Activated CD4-positive, alpha-beta T cell treated with anti-CD3 and anti-CD28 coated beads for 36 hours (primary cell): ENCODE data around the gene LSM5. TPM values are rescaled to one million over a fixed set of nuclear protein-coding genes. Genes with fewer than 3 reads are reported as not detected.
A peak's percentile ranks its signal among the peaks of the same experiment; 100 is the strongest.

Experiments used
- ATAC-seq: fragments of 200-7000 bp; cut with Tn5 transposase; one replicate; pipeline ENCODE4 v1.10.0; 2021; ENCODE audit warnings: mild to moderate bottlenecking, moderate library complexity
- CTCF ChIA-PET: fragments of 350-600 bp; sonication (Branson Sonifier 250); formaldehyde crosslinking; loops from one replicate; lab custom pipeline; 2021; ENCODE audit warnings: antibody characterized with exemption; lab: Charles Lee
- POLR2A ChIA-PET: fragments of 350-600 bp; sonication (Branson Sonifier 250); formaldehyde crosslinking; loops from one replicate; lab custom pipeline; 2021; ENCODE audit warnings: antibody characterized with exemption, inconsistent platforms; lab: Charles Lee
- DNase-seq: peaks from one replicate; pipeline ENCODE4 v3.0.0-alpha.2; 2020
- H3K27ac Mint-ChIP-seq: one replicate; pipeline ENCODE4 v1.8.0; 2021; ENCODE audit warnings: mixed read lengths
- H3K27me3 Mint-ChIP-seq: one replicate; pipeline ENCODE4 v1.8.0; 2021; ENCODE audit warnings: mixed read lengths
- H3K36me3 Mint-ChIP-seq: one replicate; pipeline ENCODE4 v1.8.0; 2021; ENCODE audit warnings: low read depth, mixed read lengths
- H3K4me1 Mint-ChIP-seq: one replicate; pipeline ENCODE4 v1.8.0; 2021; ENCODE audit warnings: mixed read lengths
- H3K4me3 Mint-ChIP-seq: one replicate; pipeline ENCODE4 v1.8.0; 2021; ENCODE audit warnings: mild to moderate bottlenecking, moderate library complexity, mixed read lengths
- H3K9me3 Mint-ChIP-seq: one replicate; pipeline ENCODE4 v1.8.0; 2021; ENCODE audit warnings: low read depth, mixed read lengths
- intact Hi-C, 2 experiments: fragments of 100-400 bp; cut with DNase I in 1 of 2; cut with micrococcal nuclease in 1 of 2; formaldehyde crosslinking; loops; one replicate each; pipeline versions ENCODE4 v1.14.2 to v1.15.1; 2022 to 2024; cut with DNase I, micrococcal nuclease
- total RNA-seq, 2 experiments: library from RNA; stranded (reverse); gene quantifications; one replicate each; pipeline ENCODE4 v1.2.3, GENCODE V29; 2021

The LSM5 gene
- total RNA-seq, 2 experiments from 2014 or later, result 75.6 to 135 TPM

GRCh38 chr7:32524631-32525030 is 34.5 kb upstream of the LSM5 start:
- DNase-seq, result no peak
- Mint-ChIP-seq H3K4me3 (no peak overlapping the region), H3K9me3 (peaks cover 19% of the 10 kb centered on the region), H3K27me3 (no peaks in the 10 kb centered on the region), H3K27ac (no peak overlapping the region), H3K36me3 (peaks cover 37% of the 10 kb centered on the region), H3K4me1 (peaks cover 20% of the 10 kb centered on the region)
- ChIA-PET POLR2A (no interaction called here), CTCF (no interaction called here)
- no peak for ATAC-seq
- intact Hi-C loops, result no loop called here

GRCh38 chr7:32522746-32523530 is 32.8 kb upstream of the LSM5 start:
- ChIA-PET CTCF (no interaction called here), POLR2A (no interaction called here)
- peaks cover 20% of the 10 kb centered on the region for H3K9me3 Mint-ChIP-seq

GRCh38 chr7:32519763-32520162 is 29.6 kb upstream of the LSM5 start:
- ChIA-PET POLR2A (no interaction called here), CTCF (interaction anchor here (0.7 kb wide), 1 partner anchor 1183 kb away, joined by 3 read pairs; no protein-coding TSS in a partner anchor)
- peaks cover 27% of the 10 kb centered on the region for H3K9me3 Mint-ChIP-seq
- ATAC-seq (peak; percentile 32), DNase-seq (peak; percentile 35)
- H3K27me3 Mint-ChIP-seq, result no peaks in the 10 kb centered on the region
- H3K36me3 Mint-ChIP-seq, result peaks cover 60% of the 10 kb centered on the region
- intact Hi-C loops, result loop anchor here in 1 of 2 experiments (2.0 kb wide), 1 partner anchor 25 kb away; the partner anchor contains the start of gene AVL9
- no peak overlapping the region for H3K4me3 Mint-ChIP-seq
- H3K4me1 Mint-ChIP-seq, result peaks cover 36% of the 10 kb centered on the region
- peak overlapping the region; percentile 20 for H3K27ac Mint-ChIP-seq

More at GRCh38 chr7:32522746-32523530, 32.8 kb upstream of the LSM5 start:
- Mint-ChIP-seq H3K27ac (no peak overlapping the region), H3K27me3 (no peaks in the 10 kb centered on the region), H3K36me3 (peaks cover 43% of the 10 kb centered on the region), H3K4me3 (no peak overlapping the region), H3K4me1 (peaks cover 18% of the 10 kb centered on the region)
- ATAC-seq (no peak), DNase-seq (no peak)
- intact Hi-C loops, result no loop called here

- Mint-ChIP-seq H3K4me3 (no peak overlapping the region), H3K27ac (no peak overlapping the region), H3K27me3 (no peaks in the 10 kb centered on the region), H3K36me3 (peaks cover 63% of the 10 kb centered on the region), H3K9me3 (peaks cover 27% of the 10 kb centered on the region), H3K4me1 (peaks cover 47% of the 10 kb centered on the region)
- ChIA-PET POLR2A (no interaction called here), CTCF (interaction anchor here (1.1 kb wide), 1 partner anchor 10 kb away, joined by 3 read pairs; no protein-coding TSS in a partner anchor)
- ATAC-seq (no peak), DNase-seq (no peak)
- intact Hi-C loops, result loop anchor here in 1 of 2 experiments (2.0 kb wide), 1 partner anchor 24 kb away; the partner anchor contains the start of gene AVL9
Observed at GRCh38 chr7:32518534-32519140, 28.5 kb upstream of the LSM5 start.

- intact Hi-C loops, result no loop called here
- Mint-ChIP-seq H3K27ac (peak overlapping the region; percentile 29), H3K4me3 (no peak overlapping the region), H3K27me3 (no peaks in the 10 kb centered on the region), H3K9me3 (peaks cover 19% of the 10 kb centered on the region), H3K4me1 (peaks cover 63% of the 10 kb centered on the region), H3K36me3 (peaks cover 55% of the 10 kb centered on the region)
- ChIA-PET POLR2A (no interaction called here), CTCF (interaction anchor here (1.6 to 1.8 kb wide), 2 partner anchors 15 to 21 kb away, joined by 4 to 7 read pairs; partner anchors contain the start of gene AVL9)
- DNase-seq (no peak), ATAC-seq (no peak)
Observed at GRCh38 chr7:32516551-32517100, 26.4 kb upstream of the LSM5 start.

- ATAC-seq (peak; percentile 87), DNase-seq (peak; percentile 25)
- H3K27ac Mint-ChIP-seq, result peak overlapping the region; percentile 80
- no peaks in the 10 kb centered on the region for H3K27me3 Mint-ChIP-seq
- H3K9me3 Mint-ChIP-seq, result peaks cover 17% of the 10 kb centered on the region
- ChIA-PET POLR2A (no interaction called here), CTCF (interaction anchor here (1.6 to 1.8 kb wide), 2 partner anchors 16 to 20 kb away, joined by 4 to 7 read pairs; partner anchors contain the start of gene AVL9)
- intact Hi-C loops, result no loop called here
- H3K36me3 Mint-ChIP-seq, result peaks cover 50% of the 10 kb centered on the region
- H3K4me1 Mint-ChIP-seq, result peaks cover 69% of the 10 kb centered on the region
- H3K4me3 Mint-ChIP-seq, result no peak overlapping the region
Observed at GRCh38 chr7:32515890-32516550, 25.8 kb upstream of the LSM5 start.

- no peak for DNase-seq
- POLR2A ChIA-PET, result no interaction called here
- H3K4me3 Mint-ChIP-seq, result no peak overlapping the region
- no peak for ATAC-seq
- no peaks in the 10 kb centered on the region for H3K27me3 Mint-ChIP-seq
- H3K27ac Mint-ChIP-seq, result no peak overlapping the region
- intact Hi-C loops, result no loop called here
- CTCF ChIA-PET, result interaction anchor here (1.0 to 1.5 kb wide), 2 partner anchors 13 to 22 kb away, joined by 4 to 6 read pairs; no protein-coding TSS in a partner anchor
- peaks cover 74% of the 10 kb centered on the region for H3K4me1 Mint-ChIP-seq
- peaks cover 7% of the 10 kb centered on the region for H3K9me3 Mint-ChIP-seq
- H3K36me3 Mint-ChIP-seq, result peaks cover 43% of the 10 kb centered on the region
Observed at GRCh38 chr7:32513210-32513609, 23.0 kb upstream of the LSM5 start.

- Mint-ChIP-seq H3K4me1 (peaks cover 83% of the 10 kb centered on the region), H3K27ac (peak overlapping the region; percentile 29), H3K27me3 (no peaks in the 10 kb centered on the region), H3K36me3 (peaks cover 32% of the 10 kb centered on the region), H3K9me3 (peaks cover 2% of the 10 kb centered on the region), H3K4me3 (no peak overlapping the region)
- intact Hi-C loops, result no loop called here
- DNase-seq (no peak), ATAC-seq (no peak)
- ChIA-PET CTCF (interaction anchor here (1.5 kb wide), 1 partner anchor 11 kb away, joined by 6 read pairs; no protein-coding TSS in a partner anchor), POLR2A (no interaction called here)
Observed at GRCh38 chr7:32511791-32512190, 21.6 kb upstream of the LSM5 start.

GRCh38 chr7:32507414-32507813 is 17.2 kb upstream of the LSM5 start:
- Mint-ChIP-seq H3K27ac (peak overlapping the region; percentile 55), H3K27me3 (no peaks in the 10 kb centered on the region), H3K9me3 (no peaks in the 10 kb centered on the region), H3K4me1 (peaks cover 63% of the 10 kb centered on the region), H3K4me3 (no peak overlapping the region), H3K36me3 (peaks cover 22% of the 10 kb centered on the region)
- ChIA-PET CTCF (no interaction called here), POLR2A (no interaction called here)
- intact Hi-C loops, result no loop called here
- ATAC-seq (no peak), DNase-seq (no peak)

GRCh38 chr7:32506266-32507054 is 16.3 kb upstream of the LSM5 start:
- peak; percentile 88 for ATAC-seq
- peaks cover 22% of the 10 kb centered on the region for H3K36me3 Mint-ChIP-seq
- peak; percentile 54 for DNase-seq
- ChIA-PET CTCF (interaction anchor here (0.8 to 0.9 kb wide), 2 partner anchors 15 to 27 kb away, joined by 3 read pairs; no protein-coding TSS in a partner anchor), POLR2A (interaction anchor here (0.9 kb wide), 1 partner anchor 11 kb away, joined by 8 read pairs; the partner anchor contains the start of gene AVL9)
- no peaks in the 10 kb centered on the region for H3K9me3 Mint-ChIP-seq
- peak overlapping the region; percentile 88 for H3K27ac Mint-ChIP-seq
- H3K4me3 Mint-ChIP-seq, result peak overlapping the region; percentile 17
- H3K27me3 Mint-ChIP-seq, result no peaks in the 10 kb centered on the region
- peaks cover 60% of the 10 kb centered on the region for H3K4me1 Mint-ChIP-seq
- intact Hi-C loops, result loop anchor here (1.0 kb wide), 2 partner anchors 16 to 34 kb away; partner anchors contain the start of gene LSM5 (in 1 of the 2)
